Forelimb muscle (tissue), 1 donor: ENCODE results near the gene PVALB. TPM values are rescaled to one million over a fixed set of nuclear protein-coding genes. Genes with fewer than 3 reads are reported as not detected.

ENCODE experiments used
- DNase-seq: peaks from one replicate; pipeline ENCODE4 v3.0.0-alpha.2; 2013; ENCODE audit warnings: low read depth
- polyA plus RNA-seq: library from polyadenylated mRNA; unstranded; fragments of 120-200 nt; gene quantifications from one replicate; pipeline ENCODE4 v1.2.1, GENCODE V29; 2013; ENCODE audit not compliant: insufficient read length

PVALB gene
- polyA plus RNA-seq, result 22.8 TPM

DNA sequence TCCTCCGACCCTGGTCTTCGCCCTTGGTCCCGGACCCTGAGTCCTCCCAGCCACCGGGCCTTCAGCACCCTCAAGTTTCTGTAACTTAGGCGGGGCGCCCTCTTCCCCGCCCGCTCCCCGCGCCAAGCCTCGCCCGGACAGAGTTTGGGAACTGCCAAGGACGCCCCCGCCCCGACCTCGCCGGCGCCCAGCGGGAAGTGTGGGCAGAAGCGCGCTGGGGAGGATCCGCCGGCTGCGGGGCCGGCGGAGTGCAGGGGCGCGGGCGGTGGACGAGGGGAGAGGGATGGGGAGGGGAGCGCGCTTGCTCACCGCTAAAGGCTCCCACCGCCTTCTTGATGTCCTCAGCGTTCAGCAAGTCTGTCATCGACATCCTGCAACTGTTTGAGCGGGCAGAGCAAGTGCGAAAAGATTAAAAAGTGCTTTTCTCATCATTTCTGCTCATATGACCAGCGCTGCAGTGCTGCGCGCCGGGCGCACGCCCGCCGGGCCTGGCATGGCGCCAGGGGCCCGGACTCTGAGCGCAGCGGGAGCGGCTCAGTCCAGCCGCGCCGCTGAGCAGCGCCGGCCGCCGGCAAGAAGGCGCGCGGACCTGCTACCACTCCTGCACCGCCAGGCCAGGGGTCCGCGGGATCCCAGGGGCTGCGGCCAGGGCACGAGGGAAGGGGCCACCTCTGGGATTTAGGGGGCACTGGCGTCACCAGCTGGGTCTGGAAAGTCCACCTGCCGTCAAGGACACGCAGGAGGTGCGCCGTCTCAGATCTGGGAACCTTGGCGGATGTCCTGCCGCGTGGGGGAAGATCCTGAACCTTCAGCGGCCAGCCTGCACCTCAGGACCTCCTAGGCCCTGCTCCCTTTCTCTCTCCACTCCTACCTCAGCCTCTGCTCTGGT is at the start of gene PVALB:
Gene PVALB, minus strand, starts transcription at position 400 of the 889 bp plus-strand sequence. Its CDS starts 30 bp downstream, at position 370.
- peak; percentile 20 for DNase-seq

GRCh38 chr22:36865346-36865745 is 48.5 kb upstream of the PVALB start:
- no peak for DNase-seq

- DNase-seq, result no peak
These were observed 47.8 kb upstream of the PVALB start for GRCh38 chr22:36864454-36865215.

- no peak for DNase-seq
These were observed 47.1 kb upstream of the PVALB start for GRCh38 chr22:36863979-36864378.

DNA sequence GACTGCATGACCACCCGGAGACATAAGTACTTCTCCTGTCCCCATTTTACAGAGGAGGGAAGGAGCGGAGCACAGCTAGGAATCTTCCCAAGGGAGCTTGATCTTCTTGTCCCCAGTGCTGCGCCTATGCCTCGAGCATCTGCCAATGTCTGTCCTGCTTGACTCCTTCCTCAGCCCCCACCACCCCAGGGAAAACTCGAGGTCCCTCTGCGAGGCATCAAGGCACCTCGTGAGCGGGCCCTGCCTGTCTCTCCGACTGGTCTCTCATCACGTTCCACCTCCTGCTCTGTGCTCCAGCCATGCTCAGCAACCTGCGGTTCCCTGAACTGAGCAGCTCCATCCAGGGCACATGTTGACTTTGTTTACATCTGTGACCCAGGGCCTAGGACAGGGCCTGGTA is 46.4 kb upstream of the PVALB start:
- no peak for DNase-seq

- DNase-seq, result no peak
These were observed 45.7 kb upstream of the PVALB start for GRCh38 chr22:36862251-36863242.

GRCh38 chr22:36860821-36861659 is 44.2 kb upstream of the PVALB start, which contains the start of gene NCF4:
NCF4 (plus strand) TSS chr22:36861006; CDS start chr22:36861172, 166 bp downstream.
- no peak for DNase-seq

DNA sequence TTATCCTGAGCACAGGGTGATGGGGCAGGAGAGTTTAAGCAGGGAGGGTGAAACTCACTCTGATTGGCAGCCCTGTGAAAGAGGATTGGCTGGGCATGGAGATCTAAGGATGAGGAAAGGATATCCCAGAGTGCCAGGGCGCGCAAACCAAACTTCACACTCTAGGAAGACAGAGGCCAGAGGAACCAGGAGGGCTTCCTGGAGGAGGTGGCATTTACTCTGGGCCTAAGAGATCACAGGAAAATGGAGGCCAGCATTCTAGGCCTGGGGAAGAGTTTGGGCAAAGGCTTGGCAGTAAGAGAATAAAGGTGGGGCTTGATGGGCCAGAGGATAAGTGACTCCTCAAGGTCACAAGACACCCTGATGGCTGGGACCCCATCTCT is 43.6 kb upstream of the PVALB start:
- DNase-seq, result no peak

- no peak for DNase-seq
These were observed 43.2 kb upstream of the PVALB start for GRCh38 chr22:36860017-36860416.

DNA sequence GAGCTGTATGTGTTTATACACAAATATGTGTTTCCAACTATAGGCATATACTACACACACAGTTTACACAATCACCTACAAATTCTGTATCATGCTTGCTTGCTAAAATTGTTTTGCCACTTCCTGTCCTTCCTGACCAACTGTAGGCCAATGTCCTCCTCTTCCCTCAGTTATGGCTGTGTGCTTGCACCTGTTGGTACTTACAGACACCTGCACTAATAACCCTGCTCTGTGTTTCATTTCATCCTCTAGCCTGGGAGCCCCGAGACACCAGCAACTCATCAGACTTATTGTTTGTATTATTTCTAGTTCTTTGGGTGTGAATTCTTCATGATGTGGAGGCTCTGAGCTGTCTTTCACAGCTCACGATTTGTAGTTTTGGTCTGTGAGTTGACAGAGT is 42.1 kb upstream of the PVALB start:
- no peak for DNase-seq

DNA sequence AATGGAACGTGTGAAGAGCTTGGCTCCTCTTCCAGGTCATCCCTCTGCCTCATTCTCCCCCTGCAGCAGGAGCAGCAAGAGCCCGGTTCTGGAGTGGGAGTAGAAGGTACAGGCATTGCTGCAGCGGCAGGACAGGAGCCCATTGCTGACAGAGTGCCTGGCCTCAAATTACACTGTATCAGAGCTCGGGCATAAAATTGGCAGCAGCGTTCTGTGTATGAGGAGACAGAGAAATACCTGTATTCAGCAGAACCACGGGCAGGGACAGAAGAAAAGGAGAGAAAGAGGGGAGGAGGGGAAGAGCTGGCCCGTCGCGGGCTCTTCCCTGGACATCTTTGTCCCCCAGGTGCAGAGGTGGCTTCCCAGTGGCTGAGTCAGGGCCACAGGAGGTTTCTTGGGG is 41.3 kb upstream of the PVALB start:
- no peak for DNase-seq

GRCh38 chr22:36856792-36857135 is 39.9 kb upstream of the PVALB start:
- no peak for DNase-seq

GRCh38 chr22:36856121-36856791 is 39.4 kb upstream of the PVALB start:
- DNase-seq, result peak; percentile 67

DNA sequence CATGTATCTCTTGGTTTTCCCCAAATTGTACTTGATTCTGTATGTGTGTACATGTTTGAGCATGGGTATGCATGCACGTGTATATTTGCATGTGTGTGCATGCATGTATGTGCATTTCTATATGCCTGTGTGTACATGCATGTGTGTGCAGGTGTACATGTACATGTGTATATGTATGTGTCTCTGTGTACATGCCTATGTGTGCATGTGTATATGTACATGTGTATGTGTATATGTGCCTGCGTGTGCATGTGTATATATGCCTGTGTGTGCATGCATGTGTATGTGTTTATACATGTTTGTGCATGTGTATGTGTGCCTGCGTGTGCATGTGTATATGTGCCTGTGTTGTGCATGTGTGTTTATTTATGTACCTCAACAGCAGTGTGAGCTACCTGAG is 38.6 kb upstream of the PVALB start:
- DNase-seq, result no peak

GRCh38 chr22:36853407-36854099 is 36.7 kb upstream of the PVALB start:
- DNase-seq, result no peak

DNA sequence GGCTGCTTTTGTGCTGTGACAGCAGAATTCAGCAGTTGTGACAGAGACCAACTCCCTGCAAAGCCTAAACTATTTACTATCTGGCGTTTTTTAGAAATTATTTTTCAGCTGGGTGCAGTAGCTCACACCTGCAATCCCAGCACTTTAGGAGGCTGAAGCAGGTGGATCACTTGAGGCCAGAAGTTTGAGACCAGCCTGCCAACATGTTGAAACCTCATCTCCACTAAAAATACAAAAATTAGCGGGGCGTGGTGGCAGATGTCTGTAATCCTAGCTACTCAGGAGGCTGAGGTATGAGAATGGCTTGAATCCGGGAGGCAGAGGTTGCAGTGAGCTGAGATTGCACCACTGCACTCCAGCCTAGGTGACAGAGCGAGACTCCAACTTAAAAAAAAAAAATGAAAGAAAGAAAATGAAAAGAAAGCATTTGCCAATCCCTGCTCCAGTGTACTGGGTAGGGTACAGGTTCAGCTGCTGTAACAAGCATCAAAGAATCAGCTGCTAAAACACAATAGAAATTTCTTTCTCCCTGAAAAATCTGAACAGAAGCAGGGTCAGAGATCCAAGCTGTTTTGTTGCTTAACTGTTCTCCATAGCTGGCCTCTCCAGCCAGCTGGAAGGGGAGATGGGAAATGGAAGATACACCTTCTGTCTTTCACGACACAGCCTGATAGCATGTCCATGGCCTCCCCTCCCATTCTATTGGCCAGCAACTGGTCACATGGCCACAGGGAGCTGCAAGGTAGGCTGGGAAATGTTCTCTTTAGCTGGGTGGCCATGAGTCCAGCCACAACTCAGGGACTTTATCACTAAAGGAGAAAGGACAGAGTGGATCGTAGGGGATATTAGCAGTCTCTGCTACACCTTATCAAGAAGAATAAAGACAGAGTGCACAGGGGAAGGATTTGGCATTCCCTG is 35.5 kb upstream of the PVALB start:
- DNase-seq, result no peak

DNA sequence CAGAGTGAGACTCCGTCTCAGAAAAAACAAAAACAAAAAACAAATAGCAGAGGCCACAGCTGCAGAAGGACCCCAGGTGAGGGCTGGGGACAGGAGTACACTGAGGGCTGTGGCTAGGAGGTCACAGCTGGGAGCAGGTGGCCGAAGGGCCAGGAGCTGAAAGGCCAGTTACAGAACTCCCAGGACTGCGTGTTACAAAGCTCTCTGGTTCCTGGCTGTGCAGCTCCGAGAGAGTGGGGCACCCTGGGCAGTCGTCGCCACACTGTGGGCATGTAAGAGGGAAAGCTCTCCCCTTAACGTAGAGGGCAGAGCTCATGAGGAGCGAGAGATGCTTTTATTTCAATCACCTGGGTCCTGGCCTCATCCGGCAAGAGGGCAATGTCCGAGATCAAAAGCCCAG is 33.8 kb upstream of the PVALB start:
- DNase-seq, result no peak

DNA sequence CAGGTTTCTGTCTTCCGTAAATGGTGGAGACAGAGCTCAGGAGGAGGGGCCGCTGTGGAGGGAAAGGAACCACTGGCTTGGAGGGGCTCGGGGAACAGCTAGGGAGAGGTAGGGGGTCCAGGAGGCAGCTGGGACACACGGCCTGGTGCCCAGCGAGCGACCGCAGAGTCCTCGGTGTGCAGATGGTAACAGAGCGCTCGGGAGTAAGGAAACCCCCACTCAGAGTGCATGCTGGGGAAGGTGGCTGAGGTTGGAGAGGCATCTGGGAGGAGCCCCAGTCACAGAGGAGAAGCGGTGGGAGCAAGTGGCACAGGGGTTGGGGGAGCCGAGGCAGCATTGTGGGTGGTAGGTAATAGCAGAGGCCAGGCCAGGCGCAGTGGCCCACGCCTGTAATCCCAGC is 33.2 kb upstream of the PVALB start:
- no peak for DNase-seq
